ENCODE results near the gene SF3B2. TPM values are rescaled to one million over a fixed set of nuclear protein-coding genes. Genes with fewer than 3 reads are reported as not detected.

Gene SF3B2
- total RNA-seq, 1 donor from 2014 or later = 145 TPM

GRCh38 chr11:66069715-66070603 is 17.8 kb downstream of the SF3B2 start, which contains the start of gene PACS1:
Gene PACS1 (plus strand): TSS chr11:66070272. CDS start chr11:66070487, 215 bp downstream.
- H3K4me3 ChIP-seq = peak within 1 kb of the TSS; percentile 81
- TF ChIP-seq CTCF (IDR thresholded peaks at IDR 0.05) = no peak
- H3K36me3 ChIP-seq = peaks cover 62% of the 10 kb centered on the region
- DNase-seq (peak; percentile 88), ATAC-seq (peak; percentile 85 to 93)
- no peaks in the 10 kb centered on the region for H3K27me3 ChIP-seq (ENCODE audit: low read depth)
- intact Hi-C loops (cut with DNase I) = no loop called here
- H3K4me1 ChIP-seq = peaks cover 40% of the 10 kb centered on the region
- H3K27ac ChIP-seq = peak within 1 kb of the TSS; percentile 91
- H3K9me3 ChIP-seq = no peaks in the 10 kb centered on the region

- DNase-seq (peak; percentile 62), ATAC-seq (peak; percentile 14 to 40)
- TF ChIP-seq CTCF (IDR thresholded peaks at IDR 0.05) = no peak
- no peaks in the 10 kb centered on the region for H3K27me3 ChIP-seq (ENCODE audit: low read depth)
- H3K27ac ChIP-seq = peak overlapping the region; percentile 85
- intact Hi-C loops (cut with DNase I) = no loop called here
- peak overlapping the region; percentile 81 for H3K4me3 ChIP-seq
- peaks cover 40% of the 10 kb centered on the region for H3K4me1 ChIP-seq
- H3K36me3 ChIP-seq = peaks cover 53% of the 10 kb centered on the region
- no peaks in the 10 kb centered on the region for H3K9me3 ChIP-seq
Observed at GRCh38 chr11:66070604-66071380, 18.6 kb downstream of the SF3B2 start.

GRCh38 chr11:66071381-66071801 is 19.2 kb downstream of the SF3B2 start:
- no peak for ATAC-seq
- no peak for TF ChIP-seq CTCF (IDR thresholded peaks at IDR 0.05)
- H3K27me3 ChIP-seq (ENCODE audit: low read depth) = no peaks in the 10 kb centered on the region
- H3K9me3 ChIP-seq = no peaks in the 10 kb centered on the region
- H3K4me1 ChIP-seq = peaks cover 40% of the 10 kb centered on the region
- intact Hi-C loops (cut with DNase I) = no loop called here
- H3K36me3 ChIP-seq = peaks cover 47% of the 10 kb centered on the region
- peak overlapping the region; percentile 85 for H3K27ac ChIP-seq
- H3K4me3 ChIP-seq = peak overlapping the region; percentile 81
- DNase-seq = no peak

GRCh38 chr11:66072081-66072480 is 19.9 kb downstream of the SF3B2 start:
- ATAC-seq (no peak), DNase-seq (no peak)
- peaks cover 40% of the 10 kb centered on the region for H3K36me3 ChIP-seq
- H3K27me3 ChIP-seq (ENCODE audit: low read depth) = no peaks in the 10 kb centered on the region
- H3K4me1 ChIP-seq = peaks cover 36% of the 10 kb centered on the region
- no peak for TF ChIP-seq CTCF (IDR thresholded peaks at IDR 0.05)
- intact Hi-C loops (cut with DNase I) = no loop called here
- no peaks in the 10 kb centered on the region for H3K9me3 ChIP-seq
- H3K4me3 ChIP-seq = peak overlapping the region; percentile 81
- H3K27ac ChIP-seq = no peak overlapping the region

- no peak overlapping the region for H3K27ac ChIP-seq
- peaks cover 36% of the 10 kb centered on the region for H3K4me1 ChIP-seq
- H3K36me3 ChIP-seq = peaks cover 36% of the 10 kb centered on the region
- no peak overlapping the region for H3K4me3 ChIP-seq
- no peak for TF ChIP-seq CTCF (IDR thresholded peaks at IDR 0.05)
- no peak for ATAC-seq
- no peaks in the 10 kb centered on the region for H3K27me3 ChIP-seq (ENCODE audit: low read depth)
- H3K9me3 ChIP-seq = no peaks in the 10 kb centered on the region
- no peak for DNase-seq
- intact Hi-C loops (cut with DNase I) = no loop called here
Observed at GRCh38 chr11:66072518-66072917, 20.4 kb downstream of the SF3B2 start.

Data from lower lobe of right lung (tissue), 2 donors.